CD1c-positive myeloid dendritic cell (primary cell): ENCODE measurements around the gene GRWD1.

Experiments used
- DNase-seq: peaks from one replicate; pipeline ENCODE4 v3.0.0-alpha.2; 2016; ENCODE audit errors: extremely low spot score

Gene GRWD1

GRCh38 chr19:48497728-48498594 lies 52.2 kb downstream of the GRWD1 start:
- DNase-seq, result no peak

GRCh38 chr19:48498595-48499311 lies 53.0 kb downstream of the GRWD1 start:
- no peak for DNase-seq

DNA sequence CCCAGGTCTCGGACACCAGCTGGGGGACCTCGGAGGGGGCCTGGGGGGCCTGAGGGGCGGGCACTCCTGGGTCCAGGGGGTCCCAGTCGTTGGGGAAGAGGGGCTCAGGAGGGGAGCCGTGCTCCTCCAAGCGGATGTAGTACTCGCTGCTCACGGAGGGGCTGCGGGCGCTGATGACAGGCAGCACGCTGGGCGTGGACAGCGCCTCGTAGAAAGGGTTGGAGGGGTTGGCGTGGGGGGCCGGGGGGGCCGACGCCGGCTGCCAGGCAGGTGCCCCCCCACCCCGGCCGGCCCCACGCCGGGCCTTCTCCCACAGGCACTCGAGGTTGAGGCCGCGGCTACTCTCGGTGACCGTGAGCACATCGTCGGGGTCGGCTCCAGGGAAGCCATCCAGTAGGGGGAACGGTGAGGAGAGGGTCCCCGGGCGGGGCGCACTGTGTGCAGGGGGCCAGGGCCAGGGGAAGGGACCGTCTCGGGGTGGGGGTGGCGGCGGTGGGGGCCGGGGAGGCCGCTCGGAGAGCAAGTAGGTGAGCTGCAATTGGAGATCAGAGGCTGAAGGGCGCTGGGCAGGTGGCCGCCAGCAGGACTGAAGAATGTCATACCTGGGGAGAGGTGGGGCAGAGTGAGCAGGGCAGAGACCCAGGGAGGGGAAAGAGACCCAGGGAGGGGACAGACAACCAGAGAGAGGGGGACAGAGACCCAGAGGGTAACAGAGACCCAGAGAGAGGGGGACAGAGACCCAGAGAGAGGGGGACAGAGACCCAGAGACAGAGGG lies 53.7 kb downstream of the GRWD1 start:
- DNase-seq, result no peak

DNA sequence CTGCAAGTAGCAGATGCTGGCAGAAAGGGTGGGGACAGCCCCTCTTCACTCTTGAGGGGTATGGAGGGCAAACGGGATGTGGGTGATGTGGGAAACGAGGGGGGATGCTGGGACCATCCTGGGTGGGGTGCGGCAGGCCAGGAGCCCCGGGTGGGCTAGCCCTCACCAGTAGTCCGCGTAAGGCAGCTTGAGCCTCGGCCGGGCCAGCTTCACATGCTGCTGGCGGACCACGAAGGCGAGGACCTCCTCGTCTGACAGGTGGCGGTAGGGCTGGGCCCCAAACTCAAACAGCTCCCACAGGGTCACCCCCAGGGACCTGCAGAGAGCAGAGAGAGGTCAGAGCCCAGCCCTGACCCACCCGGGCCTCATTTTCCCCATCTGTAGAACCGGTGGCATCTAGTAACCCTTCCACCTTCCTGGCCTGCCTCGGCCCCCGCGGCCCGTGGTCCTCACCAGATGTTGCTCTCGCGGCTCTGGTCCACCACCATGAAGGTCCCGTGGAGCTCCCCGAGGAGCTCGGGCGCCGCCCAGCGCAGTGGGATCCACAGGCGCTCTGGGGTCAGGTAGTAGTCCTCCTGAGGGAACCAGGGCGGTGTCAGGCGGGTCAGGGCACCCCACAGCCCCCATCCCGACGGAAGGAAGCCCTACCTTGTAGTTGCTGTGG lies 55.2 kb downstream of the GRWD1 start:
- DNase-seq, result no peak

GRCh38 chr19:48501494-48502349 lies 55.9 kb downstream of the GRWD1 start:
- DNase-seq, result peak; percentile 84

- DNase-seq, result no peak
These were observed 56.7 kb downstream of the GRWD1 start for GRCh38 chr19:48502350-48503018.

GRCh38 chr19:48506138-48506733 lies 60.5 kb downstream of the GRWD1 start:
- DNase-seq, result peak; percentile 71
